ENCODE data around the gene NEK8.

Gene NEK8

GRCh38 chr17:28702752-28703150 lies 25.8 kb upstream of the NEK8 start:
- TF ChIP-seq CTCF (IDR thresholded peaks at IDR 0.05; ENCODE audit: low read depth, low read length, missing control alignments) = no peak
- in situ Hi-C loops (cut with HindIII; ENCODE audit: low sequenced_read_pairs) = no loop called here
- no peak for DNase-seq (ENCODE audit: low read depth)
- H3K4me3 ChIP-seq (ENCODE audit: low read depth, low read length) = no peak overlapping the region

- no peak overlapping the region for H3K4me3 ChIP-seq (ENCODE audit: low read depth, low read length)
- TF ChIP-seq CTCF (IDR thresholded peaks at IDR 0.05; ENCODE audit: low read depth, low read length, missing control alignments) = no peak
- no peak for DNase-seq (ENCODE audit: low read depth)
- in situ Hi-C loops (cut with HindIII; ENCODE audit: low sequenced_read_pairs) = no loop called here
Measured at GRCh38 chr17:28703552-28704218, 24.9 kb upstream of the NEK8 start.

GRCh38 chr17:28704219-28704858 lies 24.2 kb upstream of the NEK8 start:
- in situ Hi-C loops (cut with HindIII; ENCODE audit: low sequenced_read_pairs) = no loop called here
- no peak for DNase-seq (ENCODE audit: low read depth)
- H3K4me3 ChIP-seq (ENCODE audit: low read depth, low read length) = no peak overlapping the region
- no peak for TF ChIP-seq CTCF (IDR thresholded peaks at IDR 0.05; ENCODE audit: low read depth, low read length, missing control alignments)

- DNase-seq (ENCODE audit: low read depth) = no peak
- no peak overlapping the region for H3K4me3 ChIP-seq (ENCODE audit: low read depth, low read length)
- TF ChIP-seq CTCF (IDR thresholded peaks at IDR 0.05; ENCODE audit: low read depth, low read length, missing control alignments) = no peak
- in situ Hi-C loops (cut with HindIII; ENCODE audit: low sequenced_read_pairs) = no loop called here
Measured at GRCh38 chr17:28705074-28705659, 23.4 kb upstream of the NEK8 start.

GRCh38 chr17:28705728-28706334 lies 22.8 kb upstream of the NEK8 start:
- in situ Hi-C loops (cut with HindIII; ENCODE audit: low sequenced_read_pairs) = no loop called here
- DNase-seq (ENCODE audit: low read depth) = no peak
- no peak overlapping the region for H3K4me3 ChIP-seq (ENCODE audit: low read depth, low read length)
- no peak for TF ChIP-seq CTCF (IDR thresholded peaks at IDR 0.05; ENCODE audit: low read depth, low read length, missing control alignments)

- no peak for DNase-seq (ENCODE audit: low read depth)
- TF ChIP-seq CTCF (IDR thresholded peaks at IDR 0.05; ENCODE audit: low read depth, low read length, missing control alignments) = no peak
- in situ Hi-C loops (cut with HindIII; ENCODE audit: low sequenced_read_pairs) = no loop called here
- H3K4me3 ChIP-seq (ENCODE audit: low read depth, low read length) = no peak overlapping the region
Measured at GRCh38 chr17:28706471-28707338, 21.9 kb upstream of the NEK8 start.
